HuH-7 (cell line): ENCODE results near the gene DGKI.
"Not testable (repeated sequence)": the region's sequence is repeated elsewhere in the genome, so short reads cannot be mapped to it uniquely, and the experiment has no call there.

Source experiments
- DNase-seq: peaks from one replicate; pipeline ENCODE4 v3.0.0; 2011; ENCODE audit warnings: low spot score

DGKI gene

DNA sequence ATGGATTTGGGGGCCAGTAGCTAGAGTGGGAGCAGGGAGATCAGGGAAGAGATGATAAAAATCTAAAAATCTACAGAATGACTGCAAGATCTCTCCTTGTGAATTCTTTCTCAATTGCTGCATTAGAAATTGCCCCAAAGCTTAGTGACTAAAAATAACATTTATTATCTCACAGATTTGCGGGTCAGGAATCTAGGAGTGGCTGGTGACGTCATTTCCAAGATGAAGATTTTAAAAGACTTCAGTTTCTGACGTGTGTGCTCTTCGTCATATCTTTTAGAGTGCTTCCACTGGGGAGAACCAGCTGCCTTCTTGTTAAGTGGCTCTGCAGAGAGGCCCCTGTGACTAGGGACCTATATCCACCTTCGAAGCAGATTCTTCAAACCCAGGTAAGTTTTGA, 112.6 kb downstream of the DGKI start:
- DNase-seq: no peak

DNA sequence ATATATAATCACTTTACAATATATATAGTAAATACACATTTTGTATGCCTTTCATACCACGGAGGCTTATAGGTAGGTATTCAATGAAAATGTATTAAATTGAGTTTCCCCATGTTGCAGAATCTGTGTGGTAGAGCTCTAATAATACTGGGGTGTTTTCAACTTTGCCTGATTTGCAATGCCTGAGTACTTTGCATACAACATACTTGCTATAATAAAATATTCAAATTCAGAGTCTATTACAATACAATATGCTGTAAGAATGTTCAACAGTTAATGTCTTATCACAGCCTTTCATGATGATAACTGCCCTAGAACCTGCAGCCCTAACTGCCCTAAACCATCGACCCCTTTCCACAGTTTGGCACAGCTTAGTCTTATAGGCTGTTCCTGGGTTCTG, 114.6 kb downstream of the DGKI start:
- no peak for DNase-seq

DNA sequence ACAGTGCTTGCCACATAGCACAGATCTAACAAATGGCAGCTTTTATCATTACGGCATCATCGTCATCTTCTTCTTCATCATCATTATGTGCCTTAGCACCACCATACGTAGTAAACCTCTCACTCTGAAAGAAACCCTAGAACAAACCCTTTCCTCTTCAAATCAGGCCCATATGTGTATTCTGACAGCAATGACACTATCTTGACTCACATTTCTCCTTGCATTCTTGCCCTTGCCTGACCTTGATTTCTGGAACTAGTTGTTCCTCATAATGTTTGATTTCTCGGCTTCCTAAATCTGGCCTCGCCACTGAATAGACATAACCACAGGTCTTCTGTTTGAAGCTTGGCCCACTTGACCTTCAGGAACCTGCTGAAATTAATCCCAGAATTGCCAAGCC, 115.3 kb downstream of the DGKI start:
- no peak for DNase-seq

DNA sequence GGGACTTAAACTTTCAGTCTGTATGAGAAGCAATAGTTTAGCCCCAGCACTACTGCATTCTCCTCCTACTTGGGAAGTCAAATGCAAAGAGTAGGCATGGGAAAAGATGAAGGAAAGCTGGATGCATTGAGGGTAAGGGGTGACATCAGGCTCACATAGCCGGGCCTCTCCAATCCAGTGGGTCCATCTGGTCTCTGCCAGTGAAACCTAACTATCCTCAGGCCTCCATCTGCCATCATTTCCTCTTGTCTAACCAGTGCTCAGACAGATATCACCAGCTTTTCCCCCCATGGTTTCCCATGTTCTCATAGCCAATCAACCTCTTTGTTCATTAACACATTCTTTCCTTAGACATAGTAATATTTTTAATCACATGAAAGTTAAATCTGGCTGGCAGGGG, 118.3 kb downstream of the DGKI start:
- no peak for DNase-seq

DNA sequence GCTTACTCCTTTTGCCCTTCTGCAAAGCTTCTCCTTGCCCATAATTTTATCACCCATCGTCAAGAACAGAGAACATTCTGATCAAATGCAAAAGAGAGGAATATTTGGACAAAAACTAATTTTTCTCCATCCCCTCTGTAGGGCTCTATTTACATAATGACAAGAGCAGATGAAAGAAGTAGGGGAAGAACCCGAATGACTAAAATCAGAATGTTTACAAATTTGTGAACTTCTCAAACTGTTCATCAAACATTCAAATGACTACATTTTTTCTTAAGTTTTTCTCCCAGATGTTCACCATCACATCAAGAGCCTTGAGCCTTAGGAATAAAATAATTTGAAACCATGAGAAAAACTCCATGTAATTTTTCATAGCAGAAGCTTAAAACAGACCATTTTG, 119.4 kb downstream of the DGKI start:
- DNase-seq: no peak

DNA sequence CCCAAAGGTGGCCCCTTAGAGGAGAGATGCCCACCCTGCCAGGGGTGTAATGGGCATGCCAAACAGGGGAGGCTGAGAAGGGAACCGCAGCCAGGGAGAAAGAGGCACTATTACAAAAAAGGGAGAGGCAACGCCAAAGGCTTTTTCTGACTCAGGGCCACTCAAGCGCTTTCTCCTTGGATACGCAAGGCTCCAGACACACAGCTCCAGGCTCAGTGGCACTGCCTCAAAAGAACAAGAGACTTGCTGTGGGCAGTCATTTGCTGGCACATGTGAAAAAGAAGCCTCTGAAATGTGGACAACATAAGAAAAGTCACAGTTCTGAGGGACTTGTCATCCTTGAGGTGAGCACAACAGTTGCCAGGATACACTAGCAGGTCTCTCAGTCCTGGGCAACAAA, 128.4 kb downstream of the DGKI start:
- DNase-seq: no peak

DNA sequence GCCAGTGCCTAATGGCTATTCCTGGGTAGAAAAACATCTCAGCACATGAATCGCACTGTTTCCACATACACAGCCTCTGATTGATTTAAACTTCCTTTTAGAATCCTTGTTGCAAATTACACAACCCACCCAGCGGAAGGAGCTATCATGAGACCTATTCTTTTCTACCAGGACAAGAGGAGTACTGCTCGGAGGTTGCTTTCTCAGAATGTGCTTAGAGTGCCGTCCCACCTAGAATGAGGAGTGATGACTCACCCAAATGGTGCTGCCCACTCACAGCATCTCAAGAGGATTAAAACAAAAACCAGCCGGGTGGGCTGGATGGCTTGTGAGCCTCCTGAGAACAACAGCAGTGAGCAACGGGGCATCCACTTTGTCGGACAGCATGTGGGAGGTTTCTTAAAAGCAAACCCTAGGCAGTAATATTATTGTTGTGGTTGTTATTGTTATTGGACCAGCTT, 128.9 kb downstream of the DGKI start:
- no peak for DNase-seq

DNA sequence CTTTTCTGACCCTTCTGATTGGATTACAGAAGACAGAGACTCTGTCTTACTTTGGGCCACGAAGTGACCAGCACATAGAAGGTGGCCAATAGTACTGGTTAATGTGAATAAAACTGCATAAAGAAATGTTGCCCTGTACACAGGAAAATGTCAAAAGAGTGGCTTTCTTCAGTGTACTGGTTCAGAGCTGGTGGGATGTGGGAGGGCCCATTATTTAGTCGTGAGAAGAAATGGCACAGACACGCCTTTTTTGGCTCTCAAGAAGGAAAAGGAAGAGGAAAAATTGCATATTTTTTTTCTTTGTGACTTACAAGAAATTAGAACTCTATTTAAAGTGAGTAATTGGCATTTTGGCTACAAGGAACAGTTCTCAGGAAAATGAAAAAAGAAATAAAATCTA, 129.7 kb downstream of the DGKI start:
- no peak for DNase-seq

DNA sequence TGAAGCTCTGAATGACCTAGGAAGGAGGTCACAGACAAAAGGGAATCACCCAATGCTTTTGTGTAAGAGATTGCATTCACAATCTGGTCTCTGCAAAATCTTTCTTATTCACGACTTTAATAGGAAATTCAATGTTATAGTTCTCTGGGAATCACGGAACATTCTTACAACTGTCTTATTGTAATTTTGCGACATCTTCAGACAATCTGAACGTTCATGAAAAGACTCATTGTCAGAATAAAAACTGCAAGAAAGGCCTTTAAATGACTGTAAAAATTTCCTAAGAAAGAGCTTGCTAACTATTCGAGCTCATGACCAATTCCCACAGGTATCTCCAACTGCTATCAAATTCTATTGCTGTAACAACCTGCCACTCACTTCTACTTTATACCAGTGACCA, 130.7 kb downstream of the DGKI start:
- no peak for DNase-seq

DNA sequence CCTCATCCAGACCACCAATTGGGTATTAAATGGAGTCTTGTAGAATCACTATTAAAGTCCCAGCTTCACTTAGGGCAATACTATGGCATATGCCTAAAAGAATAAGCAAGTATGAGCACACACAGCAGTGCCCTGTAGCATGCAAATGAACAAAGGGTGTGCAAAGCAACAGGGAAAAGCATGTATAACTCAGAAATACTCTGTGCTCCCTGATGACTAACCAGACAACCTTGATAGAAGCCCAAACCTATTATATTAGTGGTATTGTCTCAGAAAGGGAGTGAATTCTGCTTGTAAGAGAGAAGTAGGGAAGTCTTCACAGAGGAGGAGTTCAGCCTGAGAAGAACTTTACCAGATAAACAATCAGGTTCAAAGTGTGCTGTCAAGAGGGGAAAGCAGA, 131.2 kb downstream of the DGKI start:
- no peak for DNase-seq

DNA sequence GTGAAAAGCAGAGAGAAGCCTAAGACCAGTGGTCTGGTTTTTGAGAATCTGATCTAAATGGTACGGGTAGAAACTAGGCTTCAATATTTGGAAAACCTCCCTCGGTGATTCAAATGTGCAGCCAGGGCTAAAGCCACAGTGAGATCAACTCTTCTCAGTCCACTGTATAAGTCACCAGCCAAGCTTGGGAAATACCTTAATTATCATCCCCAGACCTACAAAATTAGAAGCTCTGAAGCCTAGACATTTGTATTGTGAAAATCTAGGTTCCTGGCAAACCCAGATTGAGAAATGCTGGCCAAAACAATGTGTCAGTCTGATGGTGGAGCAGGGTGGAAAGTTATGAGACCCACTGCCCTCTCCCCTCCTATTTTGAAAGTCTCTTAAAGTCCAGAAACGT, 131.7 kb downstream of the DGKI start:
- no peak for DNase-seq

DNA sequence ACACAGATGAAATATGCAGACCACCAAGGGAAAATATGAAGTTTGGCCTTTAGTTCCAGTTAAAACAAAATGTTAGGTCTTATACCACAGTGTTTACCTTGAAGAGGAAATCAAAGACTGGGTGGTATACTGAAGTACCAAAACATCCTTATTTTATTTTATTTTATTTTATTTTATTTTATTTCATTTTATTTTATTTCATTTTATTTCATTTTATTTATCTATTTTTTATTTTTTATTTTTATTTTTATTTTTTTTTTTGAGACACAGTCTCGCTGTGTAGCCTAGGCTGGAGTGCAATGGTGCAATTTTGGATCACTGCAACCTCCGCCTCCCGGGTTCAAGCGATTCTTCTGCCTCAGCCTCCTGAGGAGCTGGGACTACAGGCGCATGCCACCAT, 140.4 kb downstream of the DGKI start:
- DNase-seq: not testable (repeated sequence)

DNA sequence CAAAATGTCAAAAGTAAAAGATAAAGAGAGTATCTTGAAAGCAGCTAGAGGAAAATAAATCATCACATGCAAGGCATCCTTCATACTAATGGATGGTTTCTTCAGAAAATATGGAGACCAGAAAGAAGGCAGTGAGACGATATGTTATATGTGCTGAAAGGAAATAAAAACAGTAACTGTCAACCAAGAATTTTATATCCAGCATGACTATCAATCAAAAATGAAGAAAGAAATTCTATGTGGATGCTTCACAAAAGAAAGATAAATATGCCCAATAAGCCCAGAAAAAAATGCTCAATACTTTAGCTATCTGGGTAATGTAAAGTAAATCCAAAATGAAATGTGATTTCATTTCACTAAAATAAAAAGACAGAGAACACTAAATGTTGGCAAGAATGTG, 142.1 kb downstream of the DGKI start:
- no peak for DNase-seq

DNA sequence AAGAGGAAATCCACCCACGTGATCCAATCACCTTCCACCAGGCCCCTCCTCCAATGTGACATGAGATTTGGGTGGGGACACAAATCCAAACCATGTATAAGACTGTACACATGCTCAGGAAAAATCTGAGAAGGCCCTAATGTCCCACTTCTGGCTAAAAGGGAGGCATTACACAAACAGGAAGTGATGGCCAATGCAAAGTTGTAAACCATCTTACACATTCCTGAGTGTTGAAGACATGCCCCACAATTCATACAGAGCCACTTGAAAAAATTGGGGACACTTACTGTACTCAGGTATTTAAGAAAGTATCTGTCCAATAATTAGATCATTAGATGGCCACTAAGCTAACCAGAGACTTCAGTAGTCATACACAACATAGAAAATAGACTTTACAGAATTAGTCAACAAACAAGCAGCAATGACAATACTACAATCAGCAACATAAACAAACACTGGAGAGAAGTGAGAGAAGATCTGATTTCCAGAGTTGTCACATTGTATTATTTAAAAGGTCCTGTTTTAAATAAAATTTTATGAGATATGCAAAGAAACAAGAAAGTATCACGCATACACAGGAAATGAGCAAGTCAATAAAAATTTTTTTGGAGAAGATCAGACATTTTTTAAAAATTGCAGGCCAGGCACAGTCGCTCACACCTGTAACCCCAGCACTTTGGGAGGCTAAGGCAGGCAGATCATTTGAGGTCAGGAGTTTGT, 143.3 kb downstream of the DGKI start:
- DNase-seq: no peak

DNA sequence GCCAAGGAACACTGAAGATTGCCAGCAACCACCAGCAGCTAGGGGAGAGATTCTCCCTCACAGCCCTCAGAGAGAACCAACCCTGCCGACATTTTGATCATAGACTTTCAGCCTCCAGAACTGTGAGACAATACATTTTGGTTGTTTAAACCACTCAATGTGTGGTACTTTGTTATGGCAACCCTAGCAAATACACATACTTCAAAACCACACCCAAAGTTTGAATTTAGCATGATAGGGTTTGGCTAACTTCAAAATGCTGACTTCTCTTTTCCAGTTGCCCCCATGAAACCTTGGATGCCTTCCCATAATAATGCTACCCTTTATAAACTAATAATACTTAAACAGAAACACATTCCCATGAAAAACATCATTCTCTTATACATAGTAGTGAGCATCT, 149.8 kb downstream of the DGKI start:
- no peak for DNase-seq

DNA sequence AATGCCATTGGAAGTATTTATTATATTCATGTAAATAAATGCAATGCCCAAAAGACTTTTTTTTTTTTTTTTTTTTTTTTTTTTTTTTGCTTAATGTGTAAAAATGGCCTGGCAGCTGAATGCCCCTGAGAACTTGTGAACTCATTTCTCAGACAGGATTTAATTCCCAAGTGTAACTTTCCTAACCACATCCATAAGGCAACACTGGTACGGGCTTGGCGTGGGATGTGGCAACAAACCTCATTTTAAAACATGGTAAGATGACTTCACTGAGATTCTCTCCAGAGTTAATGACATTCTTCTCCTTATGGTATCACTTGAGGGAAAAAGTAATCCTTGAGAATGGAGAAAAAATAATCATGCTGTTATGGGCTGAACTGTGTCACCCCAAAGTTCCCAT, 150.4 kb downstream of the DGKI start:
- DNase-seq: no peak

DNA sequence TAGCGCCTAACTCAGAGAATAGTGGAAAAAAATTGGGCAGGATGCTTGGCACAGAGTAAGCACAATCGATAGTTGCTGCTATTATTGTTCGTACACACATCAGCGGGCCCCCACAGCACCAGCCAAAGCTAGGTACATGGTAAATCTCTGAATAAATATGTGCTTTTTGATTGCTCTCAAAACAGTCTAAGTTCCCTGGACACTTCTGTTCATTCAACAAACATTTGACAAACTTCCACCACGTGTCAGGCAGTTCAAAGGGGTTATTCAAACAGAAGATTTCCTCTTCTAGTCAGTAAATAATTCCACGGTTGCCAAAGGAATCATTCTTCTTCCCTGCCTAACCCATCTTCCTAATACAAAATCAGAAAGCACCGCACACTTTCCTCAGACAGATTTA, 150.8 kb downstream of the DGKI start:
- peak; percentile 8 for DNase-seq

DNA sequence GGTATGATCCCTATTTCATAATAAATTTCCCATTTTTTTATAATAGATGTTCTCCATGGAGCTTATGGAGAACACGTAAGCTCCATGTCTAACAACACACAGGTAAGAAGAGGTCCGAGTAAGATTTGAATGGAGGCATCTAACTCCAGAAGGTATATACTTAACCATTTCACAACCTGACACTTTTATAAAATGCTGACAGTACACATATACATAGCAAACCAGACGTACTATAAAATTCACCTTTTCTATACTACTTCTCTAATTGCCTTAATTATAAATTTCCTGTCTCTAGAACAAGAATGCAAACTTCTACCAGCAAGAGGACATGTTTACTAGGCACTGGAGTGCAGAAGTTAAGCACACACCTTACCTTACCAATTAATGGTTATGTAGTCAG, 151.3 kb downstream of the DGKI start:
- no peak for DNase-seq

DNA sequence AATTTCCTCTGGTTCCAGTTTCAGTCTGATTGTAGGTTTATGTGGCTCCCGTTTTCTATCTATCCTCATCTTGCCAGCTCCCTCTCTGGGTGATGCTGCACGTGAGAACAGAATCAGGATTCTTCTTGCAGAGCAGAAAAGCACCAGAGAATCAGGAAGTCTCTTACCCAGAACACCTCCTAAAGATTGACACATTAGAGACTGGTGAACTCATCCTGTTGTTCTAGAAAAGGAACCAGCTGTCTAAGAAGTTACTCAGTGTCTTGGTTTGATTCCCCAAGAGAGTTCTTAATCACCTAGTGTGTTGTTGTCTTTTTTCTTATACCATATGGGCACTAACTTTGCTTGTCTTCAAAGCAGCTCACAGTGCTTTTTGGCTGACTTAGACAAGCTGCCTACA, 152.4 kb downstream of the DGKI start:
- DNase-seq: no peak

DNA sequence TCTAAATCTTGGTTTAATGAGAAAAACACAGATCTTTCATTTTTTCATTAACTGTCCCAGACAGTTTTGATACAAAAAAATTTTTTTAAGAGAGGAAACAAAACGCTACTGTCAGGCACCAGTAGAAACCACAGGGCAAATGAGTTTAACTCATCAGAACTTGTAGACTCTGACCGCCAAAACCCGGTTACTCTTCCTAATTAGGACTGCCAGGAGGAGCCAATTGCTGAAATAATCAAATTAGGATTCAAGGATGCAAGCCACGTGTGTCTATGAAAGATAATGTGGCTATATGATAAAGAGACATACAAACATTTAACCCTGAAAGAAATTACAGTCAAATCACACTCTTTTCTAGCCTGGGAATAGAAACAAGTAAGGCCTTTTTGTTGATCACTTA, 154.4 kb downstream of the DGKI start:
- no peak for DNase-seq

DNA sequence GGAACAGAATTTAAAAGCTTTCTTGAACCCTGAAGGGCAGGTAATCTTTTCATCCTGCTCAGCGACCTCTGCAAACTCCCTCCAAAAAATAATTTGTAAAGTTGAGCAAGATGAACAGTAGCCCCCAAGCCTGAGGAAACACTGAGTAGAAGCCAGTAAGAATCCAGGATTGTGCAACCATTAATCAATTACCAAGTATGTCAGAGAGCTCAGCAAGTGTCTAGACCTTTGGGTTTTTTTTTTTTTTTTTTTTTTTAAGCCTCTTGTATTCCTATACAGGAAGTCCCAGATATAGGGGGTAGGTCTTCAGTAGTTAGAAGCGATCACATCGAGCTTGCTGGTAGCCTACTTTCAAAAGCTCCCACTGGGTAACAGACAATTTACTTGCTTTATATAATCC, 155.2 kb downstream of the DGKI start:
- no peak for DNase-seq

DNA sequence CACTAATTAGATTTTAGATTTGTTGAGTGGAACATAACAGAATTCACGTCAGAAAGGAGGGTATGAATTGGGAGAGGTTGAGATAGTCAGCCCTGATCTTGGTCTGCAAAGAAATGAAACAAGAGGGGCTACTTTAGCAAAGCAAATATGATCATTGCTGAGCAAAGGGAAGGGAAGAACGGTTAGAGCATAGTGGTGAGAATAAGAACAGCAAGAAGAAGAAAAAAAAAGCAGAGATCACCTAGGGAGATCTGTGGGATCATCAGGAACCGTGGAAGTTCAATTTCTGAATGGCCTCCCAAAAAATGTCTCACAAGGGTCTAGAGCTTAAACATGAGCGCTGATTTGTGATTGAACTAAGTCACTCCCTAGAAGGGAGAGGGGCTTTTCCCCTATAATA, 156.1 kb downstream of the DGKI start:
- no peak for DNase-seq

DNA sequence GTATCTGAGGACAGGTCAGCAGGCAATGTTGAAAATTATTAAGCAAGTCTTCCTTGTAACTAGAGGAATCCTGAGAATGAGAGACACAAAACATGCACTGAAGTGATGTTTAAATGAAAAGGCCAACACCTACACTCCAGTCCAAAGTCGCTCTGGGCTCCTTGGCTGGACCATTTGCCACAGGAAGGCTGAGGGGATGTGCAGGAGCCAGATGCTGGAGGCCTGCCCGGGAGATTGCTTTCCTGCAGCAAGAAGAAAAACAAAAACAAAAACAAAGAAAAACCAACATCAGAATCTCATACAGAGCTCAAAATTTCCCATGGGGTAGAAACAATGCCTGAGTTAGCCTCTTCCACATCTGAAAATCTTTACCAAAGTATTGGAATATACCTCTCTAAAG, 157.0 kb downstream of the DGKI start:
- DNase-seq: no peak

DNA sequence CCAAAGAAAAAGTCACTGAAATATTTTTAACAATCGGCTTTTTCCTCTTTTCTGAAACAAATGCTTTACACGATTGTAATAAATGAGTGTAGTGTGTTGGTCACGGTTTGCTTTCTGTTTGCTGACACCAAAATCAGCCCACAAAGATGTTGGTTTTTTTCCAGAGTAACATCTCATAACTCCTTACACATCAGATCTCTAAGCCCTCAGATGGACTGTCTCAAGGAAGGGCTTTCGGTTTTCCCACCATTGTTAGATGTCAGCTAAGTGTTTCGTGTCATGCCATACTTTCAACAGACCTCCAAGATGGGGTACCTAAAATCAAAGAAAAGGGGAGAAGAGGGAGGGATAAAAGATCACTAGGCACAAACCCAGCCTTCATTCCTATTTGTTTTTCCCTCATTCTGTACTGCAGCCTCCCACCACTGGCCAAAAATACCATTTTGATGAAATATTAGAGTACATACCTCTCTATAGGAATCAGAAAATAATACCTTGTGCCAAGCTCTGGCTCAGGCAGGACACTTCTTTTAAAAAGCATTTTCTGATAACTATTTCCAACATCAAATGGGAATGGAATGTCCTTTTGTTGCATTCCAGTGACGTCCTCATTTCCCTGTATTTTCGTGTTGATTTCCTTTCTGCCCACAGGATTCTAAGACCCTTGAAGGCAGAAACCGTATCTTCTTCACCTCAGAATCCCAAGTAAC, 159.1 kb downstream of the DGKI start:
- DNase-seq: no peak
